Measurements from ENCODE around the gene SUCO. TPM values are rescaled to one million over a fixed set of nuclear protein-coding genes. Genes with fewer than 3 reads are reported as not detected.

The SUCO gene
- total RNA-seq (2021; ENCODE audit: unreplicated experiment) (22.6 TPM), Bru-seq, nascent RNA (percentile 83 among the genes with signal in this experiment), BruChase-seq, experiment 1, labeled RNA remaining after a 6-hour chase (percentile 84 among the genes with signal in this experiment), BruChase-seq, experiment 2, labeled RNA remaining after a 2-hour chase (percentile 79 among the genes with signal in this experiment)
- polyA plus RNA-seq (2012): 5.3 and 6.0 TPM in 2 replicates
- long read RNA-seq, partial matches to known transcripts: 8 of 18 reads
- long read RNA-seq, other reads (novel, unspliced or antisense): 10 of 18 reads

GRCh38 chr1:172532700-172533512 is at the start of gene SUCO:
Gene SUCO (plus strand): TSS chr1:172533150. CDS start chr1:172533436, 286 bp downstream.
- ChIA-PET CTCF (no interaction called here), POLR2A (interaction anchor here (0.7 to 1.4 kb wide), 8 partner anchors 10 to 61 kb away, joined by 3 to 6 read pairs (median 3); no protein-coding TSS in a partner anchor), RAD21 (ENCODE audit: low non-redundant PET in 1 of 2, low total read pairs in 2 of 2, uncharacterized antibody in 2 of 2, unreplicated experiment in 2 of 2) (interaction anchor here in 1 of 2 experiments (0.9 to 1.2 kb wide), 2 partner anchors 187 to 751 kb away, joined by 3 to 4 read pairs; partner anchors contain the start of gene METTL13)
- Histone ChIP-seq H3K9me3 (ENCODE audit: control insufficient read depth in 1 of 2, insufficient read depth in 1 of 2, low read depth in 1 of 2, low read length in 2 of 2) (no peaks in the 10 kb centered on the region), H3K36me3 (ENCODE audit: control insufficient read depth in 1 of 2, insufficient read depth in 2 of 2, low read length in 2 of 2) (no peaks in the 10 kb centered on the region), H3K27ac (ENCODE audit: low read depth, low read length) (peak within 1 kb of the TSS; percentile 77), H4K20me1 (ENCODE audit: insufficient read depth) (no peaks in the 10 kb centered on the region), H2AFZ (ENCODE audit: low read depth, low read length, poor library complexity, severe bottlenecking) (peak within 1 kb of the TSS; percentile 98), H3K79me2 (ENCODE audit: insufficient read depth, low read length) (peaks cover 47% of the 10 kb centered on the region), H3K4me3 (replicated peaks in 1 of 2; ENCODE audit: low read depth in 1 of 2, low read length in 2 of 2) (peak within 1 kb of the TSS; percentile 90), H3K9ac (ENCODE audit: low read length) (peak within 1 kb of the TSS; percentile 78), H3K27me3 (ENCODE audit: insufficient read depth, low read length) (no peaks in the 10 kb centered on the region), H3K4me2 (ENCODE audit: low read length) (peak within 1 kb of the TSS; percentile 98), H3K4me1 (ENCODE audit: control insufficient read depth in 1 of 2, insufficient read depth in 2 of 2, low read length in 2 of 2) (peaks cover 0 to 18% of the 10 kb centered on the region in 2 experiments; a peak in 3 of 4 replicates), H3K9me2 (ENCODE audit: insufficient read depth) (no peaks in the 10 kb centered on the region)
- peak; percentile 90 for ATAC-seq
- intact Hi-C loops (cut with micrococcal nuclease): loop anchor here (2.0 to 5.0 kb wide), 2 partner anchors 82 to 184 kb away; no protein-coding TSS in a partner anchor
- no TSS peak for BruUV-seq (replicated peaks)
- TF ChIP-seq TCF7L2 (IDR thresholded peaks at IDR 0.05; ENCODE audit: borderline replicate concordance, extremely low read depth, insufficient read depth, insufficient read length) (peak; percentile 4), MAX (IDR thresholded peaks at IDR 0.05) (peak; percentile 27; the same call in 1 of the 2 replicates), RAD21 (IDR thresholded peaks at IDR 0.05; ENCODE audit: low read depth) (no peak), EGR1 (IDR thresholded peaks at IDR 0.05; ENCODE audit: low read depth) (peak; percentile 47; the same call in 1 of the 2 replicates), SP1 (IDR thresholded peaks at IDR 0.05; ENCODE audit: low read depth) (peak; percentile 85), ZBTB33 (IDR thresholded peaks at IDR 0.05; ENCODE audit: extremely low read depth, insufficient replicate concordance, low read length) (peak; percentile 34), ATF3 (IDR thresholded peaks at IDR 0.05) (no peak), POLR2AphosphoS5 (IDR thresholded peaks at IDR 0.05; ENCODE audit: low read depth, low read length) (peak; percentile 83), FOSL1 (IDR thresholded peaks at IDR 0.05; ENCODE audit: low read depth) (no peak), YY1 (IDR thresholded peaks at IDR 0.05; ENCODE audit: extremely low read depth, insufficient replicate concordance, low read depth, low read length) (peak; percentile 54), ZFX (IDR thresholded peaks at IDR 0.05) (0 out of 2 replicates have a peak, but pooled peaks have one; percentile 13)
- peak; percentile 97 for DNase-seq (ENCODE audit: low read depth, low spot score)

Data from HCT116 (cell line).